Activated CD8-positive, alpha-beta T cell treated with anti-CD3 and anti-CD28 coated beads for 36 hours (primary cell): Measurements from ENCODE around the gene NAA10. TPM values are rescaled to one million over a fixed set of nuclear protein-coding genes. Genes with fewer than 3 reads are reported as not detected.

ENCODE experiments used
- ATAC-seq: fragments of 200-7000 bp; cut with Tn5 transposase; one replicate; pipeline ENCODE4 v1.10.0; 2021; ENCODE audit warnings: mild to moderate bottlenecking, moderate library complexity
- CTCF ChIA-PET: fragments of 350-600 bp; sonication (Branson Sonifier 250); formaldehyde crosslinking; loops from one replicate; lab custom pipeline; 2021; ENCODE audit warnings: antibody characterized with exemption; lab: Charles Lee
- POLR2A ChIA-PET: fragments of 350-600 bp; sonication (Branson Sonifier 250); formaldehyde crosslinking; loops from one replicate; lab custom pipeline; 2021; ENCODE audit warnings: antibody characterized with exemption; lab: Charles Lee
- DNase-seq: peaks from one replicate; pipeline ENCODE4 v3.0.0-alpha.2; 2020
- H3K27ac Mint-ChIP-seq: one replicate; pipeline ENCODE4 v1.8.0; 2021; ENCODE audit warnings: mild to moderate bottlenecking, mixed read lengths
- H3K27me3 Mint-ChIP-seq: one replicate; pipeline ENCODE4 v1.8.0; 2021; ENCODE audit warnings: mixed read lengths
- H3K36me3 Mint-ChIP-seq: one replicate; pipeline ENCODE4 v1.8.0; 2021; ENCODE audit warnings: low read depth, mixed read lengths
- H3K4me1 Mint-ChIP-seq: one replicate; pipeline ENCODE4 v1.8.0; 2021; ENCODE audit warnings: low read depth, mixed read lengths
- H3K4me3 Mint-ChIP-seq: one replicate; pipeline ENCODE4 v1.8.0; 2021; ENCODE audit warnings: mild to moderate bottlenecking, moderate library complexity, mixed read lengths
- H3K9me3 Mint-ChIP-seq: one replicate; pipeline ENCODE4 v1.8.0; 2021; ENCODE audit warnings: mixed read lengths
- CTCF ChIP-seq: fragments of 200-600 bp; IDR thresholded peaks from one replicate; pipeline ENCODE4 v1.8.0; 2022; ENCODE audit warnings: antibody characterized with exemption, mild to moderate bottlenecking
- intact Hi-C: fragments of 100-400 bp; cut with micrococcal nuclease; formaldehyde crosslinking; loops from one replicate; pipeline ENCODE4 v1.10.0; 2022
- total RNA-seq, 2 experiments: library from RNA; stranded (reverse); gene quantifications; one replicate each; pipeline ENCODE4 v1.2.3, GENCODE V29; 2021

NAA10 gene
- total RNA-seq, 2 experiments from 2014 or later, result 123 to 136 TPM

- no peak for ATAC-seq
- POLR2A ChIA-PET, result interaction anchor here (1.3 to 3.1 kb wide), 3 partner anchors 9 to 11 kb away, joined by 5 to 14 read pairs (median 10); no protein-coding TSS in a partner anchor
These were observed 23.8 kb upstream of the NAA10 start for GRCh38 chrX:153958605-153959004.

GRCh38 chrX:153957224-153957623 lies 22.4 kb upstream of the NAA10 start:
- POLR2A ChIA-PET, result interaction anchor here (1.6 kb wide), 1 partner anchor 10 kb away, joined by 10 read pairs; no protein-coding TSS in a partner anchor
- ATAC-seq, result no peak
- Mint-ChIP-seq H3K4me1 (peaks cover 7% of the 10 kb centered on the region), H3K27me3 (no peaks in the 10 kb centered on the region), H3K27ac (no peak overlapping the region), H3K9me3 (no peaks in the 10 kb centered on the region), H3K36me3 (peaks cover 37% of the 10 kb centered on the region), H3K4me3 (no peak overlapping the region)
- no peak for DNase-seq
- no peak for TF ChIP-seq CTCF
- CTCF ChIA-PET, result no interaction called here
- intact Hi-C loops, result no loop called here

More at GRCh38 chrX:153958605-153959004, 23.8 kb upstream of the NAA10 start:
- CTCF ChIA-PET, result interaction anchor here (1.1 to 1.3 kb wide), 2 partner anchors 10 to 11 kb away, joined by 3 read pairs; no protein-coding TSS in a partner anchor
- Mint-ChIP-seq H3K4me1 (peaks cover 2% of the 10 kb centered on the region), H3K27me3 (no peaks in the 10 kb centered on the region), H3K4me3 (no peak overlapping the region), H3K9me3 (no peaks in the 10 kb centered on the region), H3K36me3 (peaks cover 33% of the 10 kb centered on the region), H3K27ac (no peak overlapping the region)
- no peak for TF ChIP-seq CTCF
- DNase-seq, result no peak
- intact Hi-C loops, result no loop called here

- Mint-ChIP-seq H3K27me3 (no peaks in the 10 kb centered on the region), H3K27ac (peak overlapping the region; percentile 52), H3K9me3 (no peaks in the 10 kb centered on the region), H3K36me3 (peaks cover 37% of the 10 kb centered on the region), H3K4me3 (no peak overlapping the region), H3K4me1 (peaks cover 10% of the 10 kb centered on the region)
- no peak for TF ChIP-seq CTCF
- no peak for DNase-seq
- ChIA-PET POLR2A (interaction anchor here (0.7 kb wide), 1 partner anchor 10 kb away, joined by 3 read pairs; no protein-coding TSS in a partner anchor), CTCF (no interaction called here)
- intact Hi-C loops, result no loop called here
- ATAC-seq, result no peak
These were observed 21.4 kb upstream of the NAA10 start for GRCh38 chrX:153956044-153956907.

GRCh38 chrX:153955228-153955732 lies 20.4 kb upstream of the NAA10 start:
- intact Hi-C loops, result no loop called here
- Mint-ChIP-seq H3K9me3 (no peaks in the 10 kb centered on the region), H3K27ac (peak overlapping the region; percentile 52), H3K4me3 (no peak overlapping the region), H3K4me1 (peaks cover 18% of the 10 kb centered on the region), H3K36me3 (peaks cover 43% of the 10 kb centered on the region), H3K27me3 (no peaks in the 10 kb centered on the region)
- no peak for ATAC-seq
- ChIA-PET POLR2A (no interaction called here), CTCF (no interaction called here)
- no peak for TF ChIP-seq CTCF
- DNase-seq, result no peak
